GM18502 (cell line): Measurements from ENCODE around the gene EEF1G.
"Not testable (repeated sequence)": the region's sequence is repeated elsewhere in the genome, so short reads cannot be mapped to it uniquely, and the experiment has no call there.

Source experiments
- ATAC-seq: cut with Tn5 transposase; IDR thresholded peaks from one replicate; pipeline ENCODE4 v1.9.1; 2021; ENCODE audit warnings: mild to moderate bottlenecking; ENCODE audit not compliant: unreplicated experiment, poor library complexity

The EEF1G gene

DNA sequence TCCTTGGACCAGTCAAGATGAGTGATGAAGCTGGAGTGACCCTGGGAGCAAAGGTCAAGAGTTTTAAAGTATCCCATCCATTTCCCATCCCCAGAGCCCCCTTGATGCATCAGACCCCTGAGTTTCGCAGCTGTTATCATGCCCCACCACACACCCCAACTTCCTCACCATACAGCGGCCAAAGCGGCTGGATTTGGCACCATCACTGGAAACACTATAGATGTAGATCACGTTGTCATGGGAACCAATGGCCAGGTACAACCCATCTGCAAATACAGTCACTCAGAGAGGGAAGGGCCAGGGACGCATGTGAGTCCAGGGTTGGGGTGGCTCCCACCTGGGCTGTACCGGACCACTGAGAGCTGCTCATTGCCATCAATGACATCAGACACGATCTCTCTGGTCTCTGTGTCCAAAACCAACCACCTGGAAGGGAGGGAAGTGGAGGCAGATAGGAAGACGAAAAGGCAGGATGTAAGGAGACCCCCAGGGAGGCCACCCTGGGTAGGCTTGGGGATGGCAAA, 30.1 kb upstream of the EEF1G start:
- no peak for ATAC-seq

DNA sequence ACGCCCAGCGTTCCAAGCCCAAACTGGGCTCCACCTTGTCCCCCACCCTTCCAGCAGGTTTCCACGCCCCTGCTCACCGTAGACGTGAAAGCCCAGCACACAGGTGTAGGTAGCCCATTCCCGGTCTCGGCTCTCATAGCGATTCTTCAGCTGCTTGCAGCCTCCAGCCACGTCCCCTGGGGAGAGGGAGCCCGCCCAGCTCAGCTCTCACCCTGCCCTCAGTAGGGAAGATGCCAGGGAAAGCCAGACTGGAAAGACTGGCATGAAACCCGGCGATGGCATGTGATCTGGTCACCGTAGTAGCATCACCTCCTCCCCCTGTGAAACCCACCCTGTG, 29.3 kb upstream of the EEF1G start:
- no peak for ATAC-seq

DNA sequence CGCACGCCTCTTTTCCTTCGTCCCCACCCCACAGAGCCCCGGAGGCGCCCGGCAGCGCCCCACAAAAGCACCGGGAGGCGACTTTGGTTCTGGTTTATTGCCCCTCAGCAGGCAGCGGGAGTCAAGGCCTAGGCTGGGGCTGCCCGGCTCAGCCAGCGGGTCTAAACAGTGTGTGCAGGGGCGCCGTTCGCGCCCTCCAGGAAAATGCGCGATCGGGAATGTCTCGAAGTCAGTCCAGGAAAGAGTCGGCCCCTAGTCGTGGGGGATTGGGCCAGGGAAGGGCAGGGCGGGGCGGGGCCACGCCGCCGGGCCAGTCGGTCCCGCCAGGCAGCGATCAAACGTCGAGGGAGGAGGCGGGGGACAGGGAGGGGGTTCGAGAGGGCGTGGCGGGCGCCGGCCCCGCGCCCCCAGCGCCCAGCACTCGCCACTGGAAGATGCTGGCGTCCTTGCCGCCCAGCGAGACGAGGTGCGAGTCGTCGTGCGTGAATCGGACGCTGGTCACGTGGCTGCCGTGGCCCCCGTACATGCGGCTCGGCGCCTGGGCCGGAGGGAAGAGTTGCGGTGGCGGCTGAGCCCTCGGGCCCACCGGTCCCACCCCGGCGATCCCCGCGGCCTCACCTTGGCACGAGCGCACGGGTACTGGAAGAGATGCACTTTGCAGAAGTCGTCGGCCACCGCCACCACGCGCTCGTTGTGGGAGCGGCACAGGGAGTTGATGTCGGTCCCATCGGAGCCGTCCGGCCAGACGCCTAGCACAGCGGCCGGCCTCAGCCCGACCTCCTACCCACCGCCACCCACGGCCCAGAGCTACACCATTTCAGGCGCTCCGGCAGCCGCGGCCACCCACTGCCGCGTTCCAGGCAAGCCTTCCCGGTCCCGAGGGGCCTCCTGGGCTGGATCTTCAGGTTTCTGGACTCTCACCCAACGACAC, 28.7 kb upstream of the EEF1G start:
- ATAC-seq, result no peak

DNA sequence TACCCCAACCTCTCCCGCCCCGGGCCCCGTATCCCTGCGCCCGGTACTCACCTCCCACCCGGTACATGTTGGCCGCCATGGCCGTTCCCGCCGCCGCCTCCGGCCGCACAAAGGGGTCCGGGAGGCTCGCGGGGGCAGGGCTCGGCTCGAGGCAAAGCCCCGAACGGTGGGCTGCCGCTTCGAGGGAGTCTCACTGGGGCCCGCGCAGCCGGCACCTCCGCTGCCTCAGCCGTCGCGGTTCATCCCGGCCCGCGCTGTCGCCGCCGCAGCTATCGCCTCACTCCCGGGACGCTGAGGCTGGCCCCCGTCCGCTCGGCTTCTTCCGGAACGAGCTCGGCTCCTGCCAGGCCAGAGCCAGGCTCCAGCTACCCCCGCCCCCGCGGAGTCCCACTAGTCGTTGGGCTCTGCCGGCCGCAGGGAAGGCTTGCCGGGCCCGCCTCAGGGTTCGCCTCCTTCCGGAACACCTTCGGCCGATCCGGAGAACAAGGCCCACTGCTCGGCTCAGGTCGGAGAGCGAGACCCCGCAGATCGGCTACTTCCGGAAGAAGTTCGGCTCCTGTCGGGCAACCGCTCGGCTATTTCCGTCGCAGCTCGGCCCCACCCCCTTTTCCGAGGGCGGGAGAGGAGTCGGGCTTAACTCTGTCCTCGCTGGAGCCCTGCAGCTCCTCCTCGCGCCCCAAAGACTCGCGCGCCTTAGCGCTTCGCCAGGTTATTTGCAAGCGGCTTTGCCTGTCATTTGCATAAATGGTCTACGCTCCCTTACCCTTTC, 27.9 kb upstream of the EEF1G start, which contains the start of gene MTA2:
Gene MTA2, minus strand, starts transcription at position 494 of the 769 bp plus-strand sequence. Its CDS starts 415 bp downstream, at position 79.
- peak; percentile 77 for ATAC-seq

DNA sequence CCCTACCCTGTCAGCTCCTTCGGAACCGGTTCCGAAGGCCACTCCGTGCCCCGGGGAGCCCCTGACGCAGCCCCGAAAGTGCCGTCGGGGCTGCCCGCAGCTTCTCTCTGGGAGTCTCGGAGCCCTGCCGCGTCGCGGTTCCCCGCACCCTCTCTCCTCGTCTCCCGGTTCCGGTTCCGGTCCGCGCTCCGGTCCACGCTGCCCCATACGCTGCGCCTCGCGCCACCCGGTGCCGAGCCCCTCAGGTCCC, 27.4 kb upstream of the EEF1G start:
- ATAC-seq, result peak; percentile 14

DNA sequence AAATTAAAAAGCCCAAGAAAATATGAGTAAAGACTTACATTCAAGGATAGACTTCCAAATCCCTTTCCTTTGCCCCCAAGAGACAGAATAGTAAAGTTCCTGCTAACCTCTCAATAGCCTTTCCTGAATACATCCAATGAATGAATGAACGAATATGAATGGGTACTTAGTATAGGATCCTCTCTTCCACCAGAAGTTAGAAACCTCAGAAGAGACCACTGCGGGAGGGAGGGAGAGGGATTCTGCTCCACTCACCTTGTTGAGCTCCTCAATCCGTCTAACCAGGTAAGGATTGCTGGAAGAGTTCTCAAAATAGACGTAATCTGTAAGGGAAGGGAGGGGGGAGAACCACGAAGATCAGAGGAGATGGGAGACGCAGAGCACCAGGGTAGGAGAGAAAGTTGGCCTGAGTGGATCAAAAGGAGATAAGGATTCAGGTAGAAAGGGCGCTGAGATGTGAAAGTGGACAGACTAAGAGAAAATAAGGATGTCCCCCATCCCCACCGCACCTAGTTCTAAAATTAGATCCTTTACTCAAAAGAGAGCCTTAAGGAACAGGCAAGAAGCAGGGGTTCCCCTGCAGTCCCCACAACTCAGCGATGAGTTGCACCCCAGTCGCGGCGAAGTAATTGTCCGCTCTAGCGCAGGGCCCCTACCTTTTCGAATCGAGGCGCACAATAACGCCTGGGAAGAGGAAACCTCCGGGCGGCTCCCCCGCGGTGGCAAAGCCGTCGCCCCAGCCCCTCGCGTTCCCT, 26.9 kb upstream of the EEF1G start:
- no peak for ATAC-seq

DNA sequence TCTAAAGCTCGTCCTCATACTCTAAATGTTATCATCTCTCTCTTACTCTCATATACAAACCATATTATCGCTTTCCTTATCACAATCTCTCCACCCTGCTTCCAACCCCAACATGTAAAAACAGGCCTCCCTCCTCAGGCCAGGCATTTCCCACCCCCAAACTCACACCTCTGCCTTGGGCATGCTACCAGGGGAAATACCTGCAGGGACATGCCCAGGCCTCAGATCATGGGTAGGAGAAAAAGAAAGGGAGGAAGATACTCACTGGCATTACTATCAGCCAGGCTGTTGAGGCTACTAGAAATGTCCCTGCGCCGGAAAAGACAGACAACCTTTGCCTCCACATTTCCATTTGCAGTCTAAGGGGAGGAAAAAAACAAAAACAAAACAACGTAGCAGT, 26.2 kb upstream of the EEF1G start:
- ATAC-seq, result no peak

DNA sequence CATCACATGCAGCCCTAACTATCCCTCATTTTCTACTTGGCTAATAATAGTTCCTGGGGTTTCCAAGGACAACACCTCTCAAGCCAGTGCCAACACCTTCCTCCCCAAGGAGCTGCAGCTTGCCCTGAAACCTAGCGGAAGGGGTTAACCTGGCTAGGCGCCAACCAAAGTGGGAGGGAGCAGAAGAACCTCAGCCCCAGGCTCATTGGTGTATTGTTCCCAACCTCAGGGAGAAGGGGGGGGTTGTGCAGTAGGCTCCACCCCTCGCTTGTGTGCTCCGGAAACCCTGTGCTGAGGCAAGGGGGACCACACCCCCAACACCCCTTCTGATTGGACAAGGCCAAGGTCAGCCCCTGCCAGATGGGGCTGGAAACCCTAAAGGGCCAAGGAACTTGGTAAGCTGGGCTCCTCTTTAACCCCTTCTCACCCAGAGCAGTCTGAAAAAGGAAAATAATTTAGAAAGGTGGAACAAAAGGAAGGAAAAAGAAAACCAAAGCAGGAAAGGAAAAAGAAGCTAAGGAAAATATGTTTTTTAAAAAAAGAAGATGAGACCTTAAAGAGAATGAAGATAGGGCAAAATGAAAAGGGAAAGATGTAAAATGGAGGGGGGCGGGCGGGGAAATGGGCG, 25.5 kb upstream of the EEF1G start:
- peak; percentile 59 for ATAC-seq

DNA sequence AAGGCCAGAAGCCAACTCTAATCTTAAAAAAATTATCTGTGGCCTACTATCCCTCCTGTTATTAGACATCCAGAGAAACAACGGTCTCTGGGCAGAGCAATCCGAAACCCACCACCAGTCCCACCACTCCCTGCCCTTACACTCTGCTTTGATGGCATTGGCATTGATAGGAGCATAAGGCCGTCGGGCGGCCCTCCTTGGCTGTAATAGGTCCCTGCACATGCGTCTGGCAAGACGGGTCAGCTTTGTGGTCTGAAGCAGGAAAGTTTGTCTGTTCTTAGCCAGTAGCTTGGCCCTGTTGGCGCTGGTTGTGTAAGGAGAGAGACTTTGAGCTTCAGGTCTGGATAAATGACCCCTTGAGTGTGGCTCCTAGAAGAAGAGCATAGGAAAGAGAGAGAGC, 21.4 kb upstream of the EEF1G start:
- ATAC-seq, result no peak

DNA sequence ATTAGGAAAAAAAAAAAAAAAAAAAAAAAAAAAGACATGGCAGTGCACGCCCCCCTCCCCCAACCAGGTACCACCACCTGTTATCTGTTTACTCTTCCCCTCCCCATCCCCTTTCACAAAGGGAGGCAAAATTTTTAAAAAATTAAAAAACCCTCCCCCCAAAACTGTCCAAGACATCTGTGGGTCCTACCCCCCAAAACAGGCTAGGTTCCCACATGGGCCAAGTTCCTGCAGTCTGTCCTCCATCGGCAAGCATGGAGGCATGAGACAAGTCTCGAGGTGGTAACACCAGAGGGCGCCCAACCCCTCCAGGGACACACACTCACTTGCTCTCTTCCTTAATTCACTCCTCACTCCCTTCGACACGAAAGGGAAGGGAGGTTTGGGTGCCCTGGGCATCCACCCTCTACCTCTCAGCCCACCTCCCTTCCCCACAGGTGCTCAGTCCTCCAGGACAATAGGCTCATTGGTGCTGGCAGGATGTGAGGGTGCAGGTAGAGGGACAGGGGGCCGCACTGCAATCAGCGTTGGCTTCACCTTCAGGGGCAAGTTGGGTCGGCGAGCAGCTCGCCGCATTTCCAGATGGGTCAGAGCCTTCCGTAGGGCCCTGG, 19.8 kb upstream of the EEF1G start:
- ATAC-seq, result no peak

DNA sequence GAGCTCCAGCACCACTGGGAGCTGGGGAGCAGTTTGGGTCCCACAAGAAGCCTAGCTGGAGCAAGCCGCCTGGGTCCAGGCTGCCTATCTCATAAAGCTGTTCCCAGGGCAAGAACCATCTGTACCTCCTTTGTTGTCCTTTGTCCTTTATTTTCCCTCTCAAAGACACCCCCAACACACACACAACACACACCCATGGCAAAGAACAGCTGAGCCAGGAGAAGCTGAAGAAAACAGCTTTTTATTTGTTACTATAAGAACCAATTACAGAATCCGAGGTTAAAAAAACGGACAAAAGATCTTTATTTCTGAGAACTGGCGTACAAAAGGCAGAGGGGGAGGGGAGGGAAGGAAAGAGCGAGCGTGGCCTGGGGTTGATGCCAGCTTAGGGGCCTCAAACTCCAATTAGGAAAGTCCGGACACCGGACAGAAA, 19.3 kb upstream of the EEF1G start:
- ATAC-seq, result no peak

DNA sequence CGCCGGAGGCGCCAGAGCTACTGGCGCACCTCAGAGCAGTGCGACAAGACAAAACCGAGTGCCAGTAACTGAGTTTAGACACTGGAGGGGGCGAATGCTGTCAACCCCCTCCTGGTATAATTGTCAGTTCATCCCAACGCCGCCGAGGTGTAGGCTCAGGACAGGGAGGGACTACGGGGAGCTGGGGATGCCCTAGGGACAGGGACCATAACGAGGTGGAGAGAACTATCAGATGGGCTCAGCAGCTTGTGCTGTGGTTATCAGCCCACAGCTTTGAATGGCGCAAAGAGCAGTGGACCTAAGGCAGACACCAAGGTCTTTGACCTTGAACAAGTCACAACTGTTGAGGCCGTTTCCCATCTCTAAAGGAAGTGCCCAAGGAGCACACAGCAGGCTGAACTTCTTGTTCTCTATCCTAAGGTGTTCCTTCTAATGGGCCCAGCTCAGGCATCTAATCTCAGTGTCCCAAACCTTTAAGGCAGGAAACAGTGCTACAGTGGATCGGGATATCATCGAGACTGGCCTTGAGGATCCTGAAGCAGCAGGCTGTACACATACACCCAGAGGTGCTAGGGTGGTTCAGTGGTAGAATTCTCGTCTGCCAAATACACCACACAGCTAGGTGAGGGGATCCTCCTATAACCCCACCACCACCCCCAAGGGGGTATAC, 18.6 kb upstream of the EEF1G start:
- ATAC-seq, result no peak

DNA sequence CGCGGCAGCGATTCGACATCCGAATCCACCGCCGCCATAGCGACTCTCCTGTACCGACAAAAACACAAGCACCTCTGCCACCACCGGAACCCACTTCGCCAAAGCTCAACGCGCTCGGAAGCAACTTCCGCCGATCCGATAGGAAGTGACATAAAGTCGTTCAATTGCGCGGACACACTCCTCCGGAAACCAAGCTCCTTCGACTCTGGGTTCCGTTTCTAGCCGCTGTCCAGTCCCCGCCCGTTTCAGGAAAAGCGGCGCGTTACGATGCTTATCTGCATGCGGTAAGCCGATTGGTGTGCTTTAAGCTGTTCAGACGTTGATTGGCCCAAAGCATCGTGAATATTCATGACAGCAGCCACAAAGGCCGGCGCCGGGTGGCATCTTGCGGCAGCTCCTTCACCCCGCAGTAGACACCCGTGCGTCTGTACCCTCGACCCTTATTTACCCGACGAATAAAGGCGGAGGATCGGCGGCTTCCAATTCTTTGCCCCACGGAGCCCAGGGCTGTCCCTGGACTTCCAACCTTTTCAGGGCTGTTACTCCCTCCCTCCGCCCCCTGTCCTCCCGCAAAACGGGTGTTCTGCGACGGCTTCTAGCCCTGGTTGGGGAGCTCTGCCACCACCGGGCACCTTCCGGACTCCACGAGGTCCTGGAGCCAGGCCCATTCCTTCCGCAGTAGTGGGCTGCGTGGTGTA, 17.9 kb upstream of the EEF1G start, which contains the start of gene TUT1:
Gene TUT1, minus strand, starts transcription at position 76 of the 698 bp plus-strand sequence. Its CDS starts 38 bp downstream, at position 38.
- ATAC-seq, result peak; percentile 86

DNA sequence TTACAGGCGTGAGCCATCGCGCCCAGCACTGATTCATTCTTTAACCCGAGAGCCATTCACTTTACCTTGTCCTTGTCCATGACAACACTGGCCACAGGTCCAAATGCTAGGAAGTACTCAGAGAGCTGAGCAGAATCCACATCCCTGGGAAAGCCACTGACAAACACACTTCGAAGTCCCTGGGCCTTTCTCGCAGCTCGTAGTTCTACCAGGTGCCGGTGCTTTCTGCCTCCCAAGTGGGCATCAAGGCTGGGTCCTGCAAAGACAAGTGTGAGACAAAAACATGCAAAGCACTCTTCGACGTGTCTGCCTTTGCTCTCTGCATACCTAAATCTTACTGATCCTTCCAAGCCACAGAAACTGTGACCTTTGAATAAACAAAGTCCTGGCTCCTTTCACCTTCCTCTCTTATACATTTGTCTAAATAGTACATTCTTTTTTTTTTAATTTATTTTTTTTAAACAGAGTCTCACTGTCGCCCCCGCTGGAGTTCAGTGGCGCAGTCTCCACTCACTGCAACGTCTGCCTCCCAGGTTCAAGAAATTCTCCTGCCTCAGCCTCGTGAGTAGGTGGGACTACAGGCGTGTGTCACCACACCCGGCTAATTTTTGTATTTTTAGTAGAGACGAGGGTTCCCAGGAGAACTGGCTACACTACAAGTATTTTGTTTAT, 15.4 kb upstream of the EEF1G start:
- no peak for ATAC-seq

DNA sequence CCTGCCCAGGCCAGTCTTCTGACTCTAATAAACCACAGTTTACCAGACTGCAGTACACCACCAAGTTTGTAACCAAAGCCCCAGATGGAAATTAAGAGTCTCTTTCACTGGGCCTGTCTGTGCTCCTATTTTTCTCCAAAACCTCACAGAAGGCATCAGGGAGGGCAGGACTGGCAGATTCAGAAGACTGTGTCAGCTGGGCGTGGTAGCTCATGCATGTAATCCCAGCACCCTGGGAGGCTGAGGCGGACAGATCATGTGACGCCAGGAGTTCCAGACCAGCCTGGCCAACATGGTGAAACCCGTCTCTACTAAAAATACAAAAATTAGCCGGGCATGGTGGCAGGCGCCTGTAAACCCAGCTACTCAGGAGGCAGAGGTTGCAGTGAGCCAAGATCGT, 11.7 kb upstream of the EEF1G start:
- ATAC-seq, result not testable (repeated sequence)

DNA sequence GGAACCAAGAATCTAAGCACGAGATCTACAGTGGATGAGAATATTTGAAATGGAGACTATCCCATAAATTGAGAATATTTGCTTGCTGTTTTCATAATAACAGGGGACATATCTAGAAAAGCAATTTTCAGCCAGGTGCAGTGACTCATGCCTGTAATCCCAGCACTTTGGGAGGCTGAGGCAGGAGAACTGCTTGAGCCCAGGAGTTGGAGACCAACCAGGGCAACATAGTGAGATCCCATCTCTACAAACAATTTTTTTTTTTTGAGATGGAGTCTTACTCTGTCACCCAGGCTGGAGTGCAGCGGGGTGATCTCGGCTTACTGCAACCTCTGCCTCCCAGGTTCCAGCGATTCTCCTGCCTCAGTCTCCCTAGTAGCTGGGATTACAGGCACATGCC, 8.0 kb upstream of the EEF1G start:
- ATAC-seq, result not testable (repeated sequence)

DNA sequence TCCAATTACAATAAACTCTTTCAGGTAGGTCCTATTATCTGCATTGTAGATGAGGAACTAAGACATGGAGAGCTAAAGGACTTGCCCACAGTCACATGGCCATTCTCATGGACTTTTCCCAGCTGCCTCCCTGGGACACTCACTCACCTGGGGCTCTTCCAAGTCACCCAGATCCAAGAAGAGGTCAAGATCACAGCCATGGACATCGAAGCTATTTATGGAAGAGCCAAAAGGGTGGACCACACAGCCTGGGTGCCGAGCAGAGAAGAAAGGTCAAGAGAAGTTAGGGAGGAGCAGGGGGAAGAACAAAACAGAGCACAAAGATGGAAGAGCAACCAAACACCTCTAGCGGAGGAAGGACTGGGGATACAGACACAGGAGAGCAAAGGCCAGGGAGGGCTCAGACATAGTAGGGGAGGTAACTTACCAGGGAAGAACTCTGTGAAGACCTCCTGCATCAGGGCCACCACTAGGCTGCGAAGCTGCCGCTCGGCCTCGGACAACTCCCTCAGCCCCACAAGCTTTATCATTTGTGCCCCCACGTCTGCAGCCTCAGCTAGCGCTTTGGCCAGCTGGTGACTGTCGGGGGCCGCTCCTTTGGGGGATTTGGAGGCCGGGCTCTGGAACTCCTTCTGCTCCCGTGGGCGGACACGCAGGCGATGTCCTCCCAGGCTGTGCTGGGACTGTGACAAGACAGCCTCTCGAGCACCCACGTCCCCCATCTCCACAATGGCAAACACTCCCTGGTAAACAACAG, 7.4 kb upstream of the EEF1G start:
- no peak for ATAC-seq
